HT-29 (cell line): Measurements from ENCODE around the gene B4GALNT4. TPM values are rescaled to one million over a fixed set of nuclear protein-coding genes. Genes with fewer than 3 reads are reported as not detected.
"Not testable (repeated sequence)": the region's sequence is repeated elsewhere in the genome, so short reads cannot be mapped to it uniquely, and the experiment has no call there.

ENCODE experiments used
- DNase-seq: peaks from one replicate; pipeline ENCODE4 v3.0.0-alpha.2; 2015; ENCODE audit warnings: low spot score
- total RNA-seq: library from RNA; depleted of rRNA; stranded (reverse); fragments of >200 nt; shearing (Covaris generic); gene quantifications from 2 replicates; pipeline ENCODE4 v1.2.3, GENCODE V29; 2014; rRNA removed

The B4GALNT4 gene
- total RNA-seq = not detected in 2 replicates

- DNase-seq = no peak
These were observed at the start of gene B4GALNT4 for GRCh38 chr11:369336-370018. Gene B4GALNT4 (plus strand): TSS chr11:369499. CDS start chr11:369804, 305 bp downstream.

GRCh38 chr11:319888-320273, 49.4 kb upstream of the B4GALNT4 start:
- DNase-seq = not testable (repeated sequence)

- DNase-seq = no peak
These were observed 45.1 kb upstream of the B4GALNT4 start for GRCh38 chr11:324156-324555.

GRCh38 chr11:324593-325517, 44.4 kb upstream of the B4GALNT4 start:
- not testable (repeated sequence) for DNase-seq

GRCh38 chr11:325796-326591, 43.3 kb upstream of the B4GALNT4 start:
- DNase-seq = no peak

GRCh38 chr11:326592-326841, 42.8 kb upstream of the B4GALNT4 start:
- no peak for DNase-seq

GRCh38 chr11:326842-327580, 42.3 kb upstream of the B4GALNT4 start:
- DNase-seq = no peak

- DNase-seq = no peak
These were observed 41.7 kb upstream of the B4GALNT4 start for GRCh38 chr11:327581-327923.

GRCh38 chr11:328012-328411, 41.3 kb upstream of the B4GALNT4 start:
- no peak for DNase-seq

GRCh38 chr11:328516-329100, 40.7 kb upstream of the B4GALNT4 start:
- DNase-seq = not testable (repeated sequence)

- DNase-seq = no peak
These were observed 39.4 kb upstream of the B4GALNT4 start for GRCh38 chr11:329886-330253.

- DNase-seq = no peak
These were observed 39.0 kb upstream of the B4GALNT4 start for GRCh38 chr11:330307-330693.

GRCh38 chr11:330694-331357, 38.5 kb upstream of the B4GALNT4 start:
- DNase-seq = no peak

- DNase-seq = no peak
These were observed 37.8 kb upstream of the B4GALNT4 start for GRCh38 chr11:331358-332060.

- no peak for DNase-seq
These were observed 36.4 kb upstream of the B4GALNT4 start for GRCh38 chr11:332651-333480.

- DNase-seq = not testable (repeated sequence)
These were observed 35.6 kb upstream of the B4GALNT4 start for GRCh38 chr11:333616-334263.

- DNase-seq = no peak
These were observed 34.9 kb upstream of the B4GALNT4 start for GRCh38 chr11:334264-334994.
